GM12873 (cell line): ENCODE data around the gene GRIN2D.

Source experiments
- TF ChIP-seq, protein P1 (sequence below): IDR thresholded peaks from 2 replicates; pipeline ENCODE4 v1.5.1; 2012; ENCODE audit warnings: low read depth, mild to moderate bottlenecking, moderate library complexity, low read length, control low read depth; ENCODE audit not compliant: insufficient read depth; ENCODE audit errors: missing control alignments

GRIN2D gene

DNA sequence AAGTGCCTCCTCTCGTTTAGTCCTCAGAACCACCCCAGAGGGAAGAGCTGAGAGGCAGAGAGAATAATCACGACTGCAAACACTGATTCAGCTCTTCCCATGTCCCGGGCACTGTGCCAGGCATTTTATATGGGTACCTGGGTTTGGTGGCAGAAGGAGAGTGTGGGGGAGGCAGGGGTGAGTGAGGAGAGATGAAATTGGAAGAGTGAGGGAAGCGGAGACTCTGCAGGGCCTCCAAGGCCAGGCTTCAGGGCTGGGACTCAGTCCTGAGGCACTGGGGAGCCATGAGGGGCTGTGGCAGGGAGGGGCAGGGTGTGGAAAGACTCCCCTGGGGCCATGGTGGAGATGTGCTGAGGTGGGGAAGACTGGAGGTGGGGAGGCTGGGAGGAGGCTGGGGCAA, 20.6 kb upstream of the GRIN2D start:
- TF ChIP-seq, protein P1, sequence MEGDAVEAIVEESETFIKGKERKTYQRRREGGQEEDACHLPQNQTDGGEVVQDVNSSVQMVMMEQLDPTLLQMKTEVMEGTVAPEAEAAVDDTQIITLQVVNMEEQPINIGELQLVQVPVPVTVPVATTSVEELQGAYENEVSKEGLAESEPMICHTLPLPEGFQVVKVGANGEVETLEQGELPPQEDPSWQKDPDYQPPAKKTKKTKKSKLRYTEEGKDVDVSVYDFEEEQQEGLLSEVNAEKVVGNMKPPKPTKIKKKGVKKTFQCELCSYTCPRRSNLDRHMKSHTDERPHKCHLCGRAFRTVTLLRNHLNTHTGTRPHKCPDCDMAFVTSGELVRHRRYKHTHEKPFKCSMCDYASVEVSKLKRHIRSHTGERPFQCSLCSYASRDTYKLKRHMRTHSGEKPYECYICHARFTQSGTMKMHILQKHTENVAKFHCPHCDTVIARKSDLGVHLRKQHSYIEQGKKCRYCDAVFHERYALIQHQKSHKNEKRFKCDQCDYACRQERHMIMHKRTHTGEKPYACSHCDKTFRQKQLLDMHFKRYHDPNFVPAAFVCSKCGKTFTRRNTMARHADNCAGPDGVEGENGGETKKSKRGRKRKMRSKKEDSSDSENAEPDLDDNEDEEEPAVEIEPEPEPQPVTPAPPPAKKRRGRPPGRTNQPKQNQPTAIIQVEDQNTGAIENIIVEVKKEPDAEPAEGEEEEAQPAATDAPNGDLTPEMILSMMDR, result no peak

DNA sequence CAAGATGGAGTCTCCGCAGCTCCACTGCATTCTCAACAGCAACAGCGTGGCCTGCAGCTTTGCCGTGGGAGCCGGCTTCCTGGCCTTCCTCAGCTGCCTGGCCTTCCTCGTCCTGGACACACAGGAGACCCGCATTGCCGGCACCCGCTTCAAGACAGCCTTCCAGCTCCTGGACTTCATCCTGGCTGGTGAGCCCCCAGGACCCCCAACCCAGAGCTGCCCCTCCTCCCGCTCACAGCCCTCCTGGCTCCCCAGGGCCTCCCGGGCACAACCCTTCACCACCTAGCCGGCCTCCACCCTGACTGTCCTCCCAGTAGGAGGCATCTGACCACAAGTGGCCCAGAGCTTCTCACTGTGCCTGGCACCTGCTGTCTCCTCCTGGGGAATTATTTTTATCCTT, 19.9 kb upstream of the GRIN2D start:
- TF ChIP-seq, protein P1, result no peak

DNA sequence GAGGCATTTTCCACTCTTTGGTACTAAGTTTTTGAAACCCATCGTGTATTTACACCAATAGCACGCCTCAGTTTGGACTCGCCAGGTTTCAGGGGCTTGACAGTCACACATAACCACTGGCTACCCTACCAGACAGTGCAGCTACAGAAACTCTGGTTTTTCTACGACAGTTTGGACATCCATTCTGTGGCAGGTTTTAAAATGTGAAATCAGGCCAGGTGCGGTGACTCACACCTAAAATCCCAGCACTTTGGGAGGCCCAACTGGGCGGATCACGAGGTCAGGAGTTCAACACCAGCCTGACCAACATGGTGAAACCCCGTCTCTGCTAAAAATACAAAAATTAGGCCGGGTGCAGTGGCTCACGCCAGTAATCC, 15.3 kb upstream of the GRIN2D start:
- TF ChIP-seq, protein P1, result no peak

DNA sequence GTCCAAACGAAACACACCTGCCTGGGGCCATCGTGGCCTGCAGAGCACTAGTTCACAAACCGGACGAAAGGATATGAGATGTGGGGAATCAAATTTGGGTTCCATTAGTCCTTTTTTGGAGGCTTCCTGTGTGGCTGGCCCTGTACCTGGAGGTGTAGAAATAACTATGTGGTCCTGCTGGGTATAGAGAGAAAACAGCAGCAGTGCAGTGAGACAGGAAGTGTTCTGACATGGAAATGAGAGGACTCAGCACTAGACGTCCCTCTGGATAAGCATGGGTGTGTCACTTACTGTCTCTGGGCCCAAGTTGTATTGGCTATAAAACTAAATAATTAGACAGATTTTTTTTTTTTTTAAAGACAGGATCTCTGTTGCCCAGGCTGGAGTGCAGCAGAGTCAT, 14.4 kb upstream of the GRIN2D start:
- TF ChIP-seq, protein P1, result no peak

DNA sequence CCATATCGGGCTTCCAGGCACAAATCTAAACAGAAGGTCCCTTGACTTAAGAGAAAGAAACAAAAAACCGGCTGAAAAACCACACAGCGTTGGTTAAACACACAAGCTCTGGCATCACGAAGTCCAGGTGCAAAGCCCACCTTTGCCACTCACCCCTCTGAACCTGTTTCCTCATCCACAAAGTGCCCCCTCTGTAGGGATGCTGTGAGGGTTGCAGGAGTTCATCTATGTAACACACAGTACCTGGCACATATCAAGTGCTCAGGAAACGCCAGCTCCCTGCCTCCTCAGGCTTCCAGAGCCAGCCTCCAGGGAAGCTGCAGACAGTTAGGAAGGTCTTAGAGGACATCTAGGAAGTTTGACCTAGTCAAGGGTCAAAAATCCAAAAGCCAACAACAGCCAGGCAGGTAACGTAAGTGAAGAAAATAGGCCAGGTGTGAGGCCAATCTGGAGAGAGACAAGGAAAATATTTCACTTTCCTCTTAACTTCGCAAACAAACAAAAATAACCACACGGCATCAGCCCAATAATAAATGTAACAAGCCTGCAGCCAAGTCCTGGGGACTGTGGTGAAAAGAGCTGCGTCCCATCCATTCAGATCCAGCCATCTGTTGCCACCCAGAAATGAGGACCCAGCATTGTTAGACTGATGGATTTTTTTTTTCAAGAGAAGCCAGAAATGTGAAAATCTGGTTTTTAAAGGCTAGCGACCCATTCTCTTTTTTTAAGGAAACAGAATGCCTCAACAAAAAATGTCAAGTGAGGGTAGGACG, 12.1 kb upstream of the GRIN2D start:
- TF ChIP-seq, protein P1, result no peak

DNA sequence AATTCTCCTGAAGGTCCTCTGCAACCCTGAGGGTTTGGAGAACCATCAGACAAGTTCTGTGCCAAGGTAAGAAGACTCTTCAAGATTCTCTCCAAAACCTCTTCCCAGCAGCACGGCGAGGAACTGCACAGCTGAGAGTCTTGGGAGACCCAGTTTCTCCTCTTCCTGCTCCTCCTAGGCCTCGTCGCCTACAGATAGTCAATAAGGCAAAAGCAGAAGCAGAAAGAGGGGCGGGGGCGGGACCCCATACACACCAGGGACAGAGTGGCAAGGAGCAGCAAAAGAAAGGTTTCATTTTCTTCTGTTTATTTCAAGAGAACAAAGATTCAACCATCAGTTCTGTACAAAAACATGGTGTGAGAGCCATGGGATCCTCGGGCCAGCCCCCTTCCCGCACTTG, 11.2 kb upstream of the GRIN2D start:
- TF ChIP-seq, protein P1, result no peak

DNA sequence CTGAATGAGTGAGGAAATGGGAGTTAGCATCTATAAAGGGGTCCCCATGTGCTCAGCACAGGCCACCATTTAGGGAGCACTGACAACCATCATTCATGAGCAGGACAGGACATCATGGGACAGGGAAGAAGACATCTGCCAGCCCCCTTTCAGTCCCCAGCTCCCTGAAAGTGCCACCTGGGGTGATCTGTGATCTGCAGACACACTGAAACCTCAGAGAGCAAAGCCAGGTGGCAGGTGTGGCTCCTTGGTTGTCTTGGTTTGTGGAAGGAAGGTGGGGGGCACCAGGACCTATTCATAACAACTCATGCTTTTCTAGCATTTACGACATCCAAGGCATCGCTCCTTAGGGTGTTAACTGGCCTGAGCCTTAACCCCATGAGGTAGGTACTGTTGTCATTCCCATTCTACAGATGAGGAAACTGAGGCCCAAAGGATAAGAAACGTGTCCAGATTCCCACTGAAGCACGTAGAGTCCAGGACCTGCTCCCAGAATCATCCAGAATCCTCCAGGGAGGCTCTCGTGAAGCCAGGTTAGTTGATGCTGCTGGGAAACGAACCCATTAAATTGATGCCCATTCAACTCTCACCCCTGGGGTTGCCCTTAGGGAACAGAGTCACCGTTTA, 7.9 kb upstream of the GRIN2D start:
- TF ChIP-seq, protein P1, result no peak
